ENCODE measurements around the gene RER1.
"Not testable (repeated sequence)": the region's sequence is repeated elsewhere in the genome, so short reads cannot be mapped to it uniquely, and the experiment has no call there.

Gene RER1

GRCh38 chr1:2431103-2431502 lies 39.5 kb downstream of the RER1 start:
- no peak for DNase-seq

- no peak for DNase-seq
Observed at GRCh38 chr1:2431518-2431917, 39.9 kb downstream of the RER1 start.

GRCh38 chr1:2432441-2432844 lies 40.8 kb downstream of the RER1 start:
- DNase-seq: no peak

- no peak for DNase-seq
Observed at GRCh38 chr1:2433196-2433595, 41.6 kb downstream of the RER1 start.

- no peak for DNase-seq
Observed at GRCh38 chr1:2433936-2434655, 42.5 kb downstream of the RER1 start.

GRCh38 chr1:2435091-2435490 lies 43.5 kb downstream of the RER1 start:
- no peak for DNase-seq

GRCh38 chr1:2435746-2436355 lies 44.2 kb downstream of the RER1 start:
- DNase-seq: no peak

- no peak for DNase-seq
Observed at GRCh38 chr1:2436876-2437275, 45.2 kb downstream of the RER1 start.

- DNase-seq: no peak
Observed at GRCh38 chr1:2437617-2438016, 46.0 kb downstream of the RER1 start.

- DNase-seq: no peak
Observed at GRCh38 chr1:2438038-2438437, 46.4 kb downstream of the RER1 start.

- no peak for DNase-seq
Observed at GRCh38 chr1:2438641-2439040, 47.0 kb downstream of the RER1 start.

GRCh38 chr1:2439369-2439768 lies 47.7 kb downstream of the RER1 start:
- DNase-seq: no peak

GRCh38 chr1:2440346-2440745 lies 48.7 kb downstream of the RER1 start:
- not testable (repeated sequence) for DNase-seq

GRCh38 chr1:2441746-2442145 lies 50.1 kb downstream of the RER1 start:
- no peak for DNase-seq

GRCh38 chr1:2442661-2443060 lies 51.0 kb downstream of the RER1 start:
- no peak for DNase-seq

- no peak for DNase-seq
Observed at GRCh38 chr1:2443277-2444137, 51.9 kb downstream of the RER1 start.

GRCh38 chr1:2444138-2444591 lies 52.5 kb downstream of the RER1 start:
- no peak for DNase-seq

- DNase-seq: no peak
Observed at GRCh38 chr1:2445162-2445822, 53.7 kb downstream of the RER1 start.

GRCh38 chr1:2445823-2446215 lies 54.2 kb downstream of the RER1 start:
- DNase-seq: no peak

- no peak for DNase-seq
Observed at GRCh38 chr1:2446394-2446793, 54.8 kb downstream of the RER1 start.

GRCh38 chr1:2446861-2447260 lies 55.2 kb downstream of the RER1 start:
- no peak for DNase-seq

GRCh38 chr1:2447276-2448097 lies 55.8 kb downstream of the RER1 start:
- DNase-seq: no peak

All from GOT3 (cell line).